ENCODE results near the gene PKIB. TPM values are rescaled to one million over a fixed set of nuclear protein-coding genes. Genes with fewer than 3 reads are reported as not detected.
A peak's percentile ranks its signal among the peaks of the same experiment; 100 is the strongest.
"Not testable (repeated sequence)": the region's sequence is repeated elsewhere in the genome, so short reads cannot be mapped to it uniquely, and the experiment has no call there.

Gene PKIB
- total and polyA plus RNA-seq, 2 experiments from 2014 or later = 51.0 to 85.8 TPM

- TF ChIP-seq, protein P1, sequence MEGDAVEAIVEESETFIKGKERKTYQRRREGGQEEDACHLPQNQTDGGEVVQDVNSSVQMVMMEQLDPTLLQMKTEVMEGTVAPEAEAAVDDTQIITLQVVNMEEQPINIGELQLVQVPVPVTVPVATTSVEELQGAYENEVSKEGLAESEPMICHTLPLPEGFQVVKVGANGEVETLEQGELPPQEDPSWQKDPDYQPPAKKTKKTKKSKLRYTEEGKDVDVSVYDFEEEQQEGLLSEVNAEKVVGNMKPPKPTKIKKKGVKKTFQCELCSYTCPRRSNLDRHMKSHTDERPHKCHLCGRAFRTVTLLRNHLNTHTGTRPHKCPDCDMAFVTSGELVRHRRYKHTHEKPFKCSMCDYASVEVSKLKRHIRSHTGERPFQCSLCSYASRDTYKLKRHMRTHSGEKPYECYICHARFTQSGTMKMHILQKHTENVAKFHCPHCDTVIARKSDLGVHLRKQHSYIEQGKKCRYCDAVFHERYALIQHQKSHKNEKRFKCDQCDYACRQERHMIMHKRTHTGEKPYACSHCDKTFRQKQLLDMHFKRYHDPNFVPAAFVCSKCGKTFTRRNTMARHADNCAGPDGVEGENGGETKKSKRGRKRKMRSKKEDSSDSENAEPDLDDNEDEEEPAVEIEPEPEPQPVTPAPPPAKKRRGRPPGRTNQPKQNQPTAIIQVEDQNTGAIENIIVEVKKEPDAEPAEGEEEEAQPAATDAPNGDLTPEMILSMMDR (IDR thresholded peaks at IDR 0.05; ENCODE audit: low read depth, low read length) = no peak
- DNase-seq (ENCODE audit: low read depth in 1 of 2, low spot score in 1 of 2) = no peak
- H3K9me3 ChIP-seq (ENCODE audit: low read depth) = no peaks in the 10 kb centered on the region
- no peaks in the 10 kb centered on the region for H3K36me3 ChIP-seq
- no peak overlapping the region for H3K4me3 ChIP-seq
- no peaks in the 10 kb centered on the region for H3K4me1 ChIP-seq (ENCODE audit: low read depth)
- H3K27ac ChIP-seq = no peak overlapping the region
- no peaks in the 10 kb centered on the region for H3K27me3 ChIP-seq
Measured at GRCh38 chr6:122578961-122579360, 31.2 kb upstream of the PKIB start.

- H3K36me3 ChIP-seq = no peaks in the 10 kb centered on the region
- H3K9me3 ChIP-seq (ENCODE audit: low read depth) = no peaks in the 10 kb centered on the region
- DNase-seq (ENCODE audit: low read depth in 1 of 2, low spot score in 1 of 2) = no peak
- H3K27ac ChIP-seq = no peak overlapping the region
- H3K27me3 ChIP-seq = no peaks in the 10 kb centered on the region
- TF ChIP-seq, protein P1 (IDR thresholded peaks at IDR 0.05; ENCODE audit: low read depth, low read length) = no peak
- no peak overlapping the region for H3K4me3 ChIP-seq
- H3K4me1 ChIP-seq (ENCODE audit: low read depth) = no peaks in the 10 kb centered on the region
Measured at GRCh38 chr6:122580737-122581136, 29.5 kb upstream of the PKIB start.

- Histone ChIP-seq H3K4me3 (no peak overlapping the region), H3K27ac (no peak overlapping the region), H3K9me3 (ENCODE audit: low read depth) (no peaks in the 10 kb centered on the region), H3K27me3 (no peaks in the 10 kb centered on the region), H3K4me1 (ENCODE audit: low read depth) (no peaks in the 10 kb centered on the region), H3K36me3 (peaks cover 4% of the 10 kb centered on the region)
- no peak for DNase-seq (ENCODE audit: low read depth in 1 of 2, low spot score in 1 of 2)
- TF ChIP-seq, protein P1 (IDR thresholded peaks at IDR 0.05; ENCODE audit: low read depth, low read length) = no peak
Measured at GRCh38 chr6:122589115-122589514, 21.1 kb upstream of the PKIB start.

DNA sequence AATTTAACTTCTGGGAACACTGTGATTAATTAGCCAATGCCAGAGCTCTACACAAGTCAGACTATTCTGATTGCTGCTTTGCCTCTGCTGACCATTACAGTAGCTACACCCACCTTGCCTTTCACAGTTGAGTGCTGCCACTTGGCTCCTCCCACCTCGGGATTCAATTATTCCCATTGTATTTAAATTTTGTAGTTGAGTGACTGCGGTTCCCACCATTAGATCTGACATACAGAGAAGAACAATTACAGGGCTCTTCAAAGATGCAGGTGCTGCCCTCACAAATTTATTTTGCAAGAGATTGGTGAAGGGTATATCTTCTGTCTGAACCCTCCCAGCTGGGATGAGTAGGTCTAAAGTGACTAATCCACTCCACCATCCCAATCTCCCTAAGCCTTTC lies 11.9 kb upstream of the PKIB start:
- not testable (repeated sequence) for H3K27me3 ChIP-seq; H3K4me3 ChIP-seq; H3K27ac ChIP-seq; H3K4me1 ChIP-seq (ENCODE audit: low read depth); H3K36me3 ChIP-seq; H3K9me3 ChIP-seq (ENCODE audit: low read depth); DNase-seq (ENCODE audit: low read depth in 1 of 2, low spot score in 1 of 2)

DNA sequence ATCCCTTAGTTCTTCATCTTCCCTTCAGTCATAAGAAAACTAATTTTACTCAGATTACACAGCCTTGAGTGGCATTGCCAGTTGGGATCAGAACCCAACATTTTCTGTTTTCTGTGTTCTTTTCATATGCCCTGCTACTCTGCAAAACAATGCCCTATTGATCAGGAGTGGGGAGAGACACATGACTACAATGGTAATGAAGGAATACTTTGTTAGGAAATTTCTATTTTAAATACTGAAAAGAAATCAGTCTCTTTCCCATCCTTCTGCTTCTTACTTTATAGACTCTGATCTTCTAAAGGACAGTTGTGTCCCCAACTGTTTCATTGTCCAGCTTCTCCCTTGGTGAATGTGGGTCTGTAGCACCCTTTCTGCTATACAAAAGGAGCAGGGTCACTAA lies 5.5 kb upstream of the PKIB start:
- Histone ChIP-seq H3K4me3 (no peak overlapping the region), H3K4me1 (ENCODE audit: low read depth) (no peaks in the 10 kb centered on the region), H3K27ac (no peak overlapping the region), H3K27me3 (no peaks in the 10 kb centered on the region), H3K9me3 (ENCODE audit: low read depth) (no peaks in the 10 kb centered on the region), H3K36me3 (no peaks in the 10 kb centered on the region)
- TF ChIP-seq, protein P1 (IDR thresholded peaks at IDR 0.05; ENCODE audit: low read depth, low read length) = no peak
- DNase-seq (ENCODE audit: low read depth in 1 of 2, low spot score in 1 of 2) = no peak

DNA sequence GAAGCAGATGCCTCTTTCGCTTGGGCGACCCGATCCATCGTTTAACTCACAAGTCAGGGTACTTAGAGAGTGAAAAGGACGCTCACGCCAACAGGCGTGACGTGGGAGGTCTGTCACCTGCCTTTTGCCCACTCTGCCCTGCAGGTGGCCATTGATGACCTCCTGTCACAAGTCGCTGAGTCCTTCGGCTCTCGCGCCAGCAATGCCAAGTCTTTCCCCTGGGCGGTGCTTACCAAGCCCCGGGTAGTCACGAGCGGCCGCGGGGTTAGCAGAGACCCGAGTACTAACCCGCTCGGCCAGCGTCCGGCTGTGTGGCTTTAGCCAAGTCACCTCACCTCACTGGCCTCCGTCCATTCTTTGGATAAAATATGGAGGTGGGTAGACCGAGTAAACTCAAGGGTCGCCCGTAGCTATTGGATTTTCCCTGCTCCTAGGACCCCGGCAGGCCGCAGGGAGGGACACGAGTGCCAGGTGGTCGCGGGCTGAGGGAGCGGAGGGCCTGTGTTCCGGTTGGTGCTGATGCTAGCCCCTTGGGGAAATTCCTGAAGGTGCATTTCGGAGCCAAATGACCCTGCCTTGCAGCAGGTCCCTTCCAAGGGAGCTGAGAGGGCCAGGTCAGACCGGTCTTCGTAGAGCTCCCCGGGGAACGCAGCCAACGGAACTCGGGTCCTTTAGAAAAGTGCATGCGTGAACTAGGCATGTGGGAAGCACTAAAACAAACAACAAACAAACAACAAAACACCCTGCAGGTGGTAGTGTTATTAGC lies 668 bp downstream of the PKIB start:
- peak in 1 of 2 donors; percentile 12 for DNase-seq (ENCODE audit: low read depth in 1 of 2, low spot score in 1 of 2)
- no peaks in the 10 kb centered on the region for H3K27me3 ChIP-seq
- no peak overlapping the region for H3K27ac ChIP-seq
- H3K9me3 ChIP-seq (ENCODE audit: low read depth) = no peaks in the 10 kb centered on the region
- TF ChIP-seq, protein P1 (IDR thresholded peaks at IDR 0.05; ENCODE audit: low read depth, low read length) = no peak
- no peaks in the 10 kb centered on the region for H3K4me1 ChIP-seq (ENCODE audit: low read depth)
- H3K4me3 ChIP-seq = peak overlapping the region; percentile 7
- H3K36me3 ChIP-seq = no peaks in the 10 kb centered on the region
